HEK293 (cell line): Measurements from ENCODE around the gene IRF2.

ENCODE experiments used
- CTCF ChIA-PET: fragments of 350-600 bp; formaldehyde crosslinking; extraction: SDS; loops from one replicate; lab custom pipeline; 2021; ENCODE audit warnings: antibody characterized with exemption; lab: Yijun Ruan, JAX
- POLR2A ChIA-PET: fragments of 300-600 bp; formaldehyde crosslinking; extraction: SDS; loops from one replicate; lab custom pipeline; 2020; ENCODE audit warnings: antibody characterized with exemption, inconsistent platforms; lab: Yijun Ruan, JAX
- H3K27ac ChIP-seq: fragments of 200-500 bp; sonication (Bioruptor generic); 2 replicates; pipeline ENCODE4 v1.5.1; 2014; ENCODE audit warnings: low read depth, low read length, control low read depth, inconsistent platforms; ENCODE audit errors: extremely low read depth
- H3K36me3 ChIP-seq, 2 experiments: fragments of 200-500 bp in 1 of 2; sonication (Bioruptor generic) in 1 of 2; 1 replicate in 1 of 2; 2 replicates in 1 of 2; pipeline ENCODE4 v1.5.1; 2014 to 2017; ENCODE audit warnings: inconsistent platforms in 2 of 2, low read length in 2 of 2; ENCODE audit not compliant: control insufficient read depth in 2 of 2, insufficient read depth in 1 of 2
- H3K4me1 ChIP-seq: fragments of 200-500 bp; sonication (Bioruptor generic); 2 replicates; pipeline ENCODE4 v1.5.1; 2014; ENCODE audit warnings: mild to moderate bottlenecking, low read length, inconsistent platforms; ENCODE audit not compliant: control insufficient read depth, insufficient read depth
- H3K4me3 ChIP-seq: 2 replicates; pipeline ENCODE4 v1.5.1; 2011; ENCODE audit warnings: low read depth, mild to moderate bottlenecking, control low read depth, low read length, moderate library complexity
- H3K9me3 ChIP-seq: fragments of 200-500 bp; sonication (Bioruptor generic); 2 replicates; pipeline ENCODE4 v1.5.1; 2014; ENCODE audit warnings: low read depth, low read length, inconsistent platforms; ENCODE audit not compliant: control insufficient read depth, insufficient read depth
- GLIS1 ChIP-seq: fragments of 450-650 bp; formaldehyde crosslinking; IDR thresholded peaks from 2 replicates; pipeline ENCODE4 v1.5.1; 2016; ENCODE audit warnings: missing biosample characterization, missing genetic modification characterization
- GLIS2 ChIP-seq: fragments of 450-650 bp; formaldehyde crosslinking; IDR thresholded peaks from 2 replicates; pipeline ENCODE4 v1.5.1; 2016; ENCODE audit warnings: missing biosample characterization, missing genetic modification characterization
- KLF1 ChIP-seq: fragments of 450-650 bp; formaldehyde crosslinking; IDR thresholded peaks from 2 replicates; pipeline ENCODE4 v1.5.1; 2016; ENCODE audit warnings: missing biosample characterization, missing genetic modification characterization
- KLF8 ChIP-seq: fragments of 450-650 bp; formaldehyde crosslinking; IDR thresholded peaks from 2 replicates; pipeline ENCODE4 v1.5.1; 2016; ENCODE audit warnings: missing biosample characterization, missing genetic modification characterization
- PATZ1 ChIP-seq: fragments of 450-650 bp; formaldehyde crosslinking; IDR thresholded peaks from 2 replicates; pipeline ENCODE4 v1.5.1; 2016; ENCODE audit warnings: missing biosample characterization, missing genetic modification characterization
- PRDM1 ChIP-seq: fragments of 450-650 bp; formaldehyde crosslinking; IDR thresholded peaks from 2 replicates; pipeline ENCODE4; 2016; ENCODE audit warnings: missing biosample characterization, missing genetic modification characterization
- PRDM4 ChIP-seq: fragments of 450-650 bp; formaldehyde crosslinking; IDR thresholded peaks from 2 replicates; pipeline ENCODE4 v1.5.1; 2017; ENCODE audit warnings: missing biosample characterization, missing genetic modification characterization
- SP2 ChIP-seq: fragments of 450-650 bp; formaldehyde crosslinking; IDR thresholded peaks from 2 replicates; pipeline ENCODE4 v1.5.1; 2016; ENCODE audit warnings: missing biosample characterization, missing genetic modification characterization
- SP7 ChIP-seq: fragments of 450-650 bp; formaldehyde crosslinking; IDR thresholded peaks from 2 replicates; pipeline ENCODE4 v1.5.1; 2016; ENCODE audit warnings: missing biosample characterization, missing genetic modification characterization
- YY1 ChIP-seq: fragments of 450-650 bp; formaldehyde crosslinking; IDR thresholded peaks from 2 replicates; pipeline ENCODE4 v1.5.1; 2018; ENCODE audit warnings: missing biosample characterization, missing genetic modification characterization
- ZBTB10 ChIP-seq: fragments of 450-650 bp; formaldehyde crosslinking; IDR thresholded peaks from 2 replicates; pipeline ENCODE4 v1.5.1; 2016; ENCODE audit warnings: missing biosample characterization, missing genetic modification characterization
- ZBTB26 ChIP-seq: fragments of 450-650 bp; formaldehyde crosslinking; optimal IDR thresholded peaks from 2 replicates; pipeline ENCODE3; 2016; ENCODE audit warnings: missing biosample characterization, mild to moderate bottlenecking, missing genetic modification characterization
- ZBTB8A ChIP-seq: fragments of 450-650 bp; formaldehyde crosslinking; IDR thresholded peaks from 2 replicates; pipeline ENCODE4 v1.5.1; 2016; ENCODE audit warnings: missing biosample characterization, missing genetic modification characterization
- ZEB2 ChIP-seq: fragments of 450-650 bp; formaldehyde crosslinking; IDR thresholded peaks from 2 replicates; pipeline ENCODE4 v1.5.1; 2016; ENCODE audit warnings: missing biosample characterization, missing genetic modification characterization
- ZNF112 ChIP-seq: fragments of 450-650 bp; formaldehyde crosslinking; IDR thresholded peaks from 2 replicates; pipeline ENCODE4 v1.5.0; 2017; ENCODE audit warnings: missing biosample characterization, missing genetic modification characterization
- ZNF140 ChIP-seq: fragments of 450-650 bp; formaldehyde crosslinking; IDR thresholded peaks from 2 replicates; pipeline ENCODE4 v1.5.1; 2016; ENCODE audit warnings: missing biosample characterization, missing genetic modification characterization
- ZNF2 ChIP-seq: fragments of 450-650 bp; formaldehyde crosslinking; IDR thresholded peaks from 2 replicates; pipeline ENCODE4 v1.5.1; 2016; ENCODE audit warnings: missing biosample characterization, missing genetic modification characterization
- ZNF292 ChIP-seq: fragments of 450-650 bp; formaldehyde crosslinking; IDR thresholded peaks from 2 replicates; pipeline ENCODE4 v1.5.1; 2016; ENCODE audit warnings: low read depth, missing biosample characterization, missing genetic modification characterization, borderline replicate concordance
- ZNF324 ChIP-seq: fragments of 450-650 bp; formaldehyde crosslinking; IDR thresholded peaks from 2 replicates; pipeline ENCODE4 v1.5.1; 2016; ENCODE audit warnings: missing biosample characterization, missing genetic modification characterization
- ZNF341 ChIP-seq: fragments of 450-650 bp; formaldehyde crosslinking; IDR thresholded peaks from 2 replicates; pipeline ENCODE4; 2016; ENCODE audit warnings: low read depth, missing biosample characterization, missing genetic modification characterization
- ZNF366 ChIP-seq: fragments of 450-650 bp; formaldehyde crosslinking; conservative IDR thresholded peaks from 2 replicates; pipeline ENCODE4 v1.5.1; 2016; ENCODE audit warnings: missing biosample characterization, missing genetic modification characterization
- ZNF398 ChIP-seq: fragments of 450-650 bp; formaldehyde crosslinking; IDR thresholded peaks from 2 replicates; pipeline ENCODE4 v1.5.1; 2017; ENCODE audit warnings: missing biosample characterization, missing genetic modification characterization
- ZNF423 ChIP-seq: fragments of 450-650 bp; formaldehyde crosslinking; IDR thresholded peaks from 2 replicates; pipeline ENCODE4 v1.5.1; 2016; ENCODE audit warnings: missing biosample characterization, missing genetic modification characterization
- ZNF664 ChIP-seq: fragments of 450-650 bp; formaldehyde crosslinking; IDR thresholded peaks from 2 replicates; pipeline ENCODE4 v1.5.1; 2016; ENCODE audit warnings: missing biosample characterization, missing genetic modification characterization
- ZNF76 ChIP-seq: fragments of 450-650 bp; formaldehyde crosslinking; IDR thresholded peaks from 2 replicates; pipeline ENCODE4; 2016; ENCODE audit warnings: low read depth, missing biosample characterization, missing genetic modification characterization, borderline replicate concordance
- ZSCAN23 ChIP-seq: fragments of 450-650 bp; formaldehyde crosslinking; IDR thresholded peaks from 2 replicates; pipeline ENCODE4 v1.5.1; 2016; ENCODE audit warnings: missing biosample characterization, missing genetic modification characterization
- ZSCAN30 ChIP-seq: fragments of 450-650 bp; IDR thresholded peaks from 2 replicates; pipeline ENCODE4 v1.5.1; 2018; ENCODE audit warnings: missing biosample characterization, mild to moderate bottlenecking, missing genetic modification characterization, moderate library complexity
- ZXDB ChIP-seq: fragments of 450-650 bp; formaldehyde crosslinking; IDR thresholded peaks from 2 replicates; pipeline ENCODE4 v1.5.1; 2016; ENCODE audit warnings: missing biosample characterization, missing genetic modification characterization

The IRF2 gene

GRCh38 chr4:184474263-184475095, at the start of gene IRF2:
TSS of gene IRF2 (minus strand) at chr4:184474550. CDS start at chr4:184429064, 45,486 bp downstream.
- Histone ChIP-seq H3K4me3 (peak within 1 kb of the TSS; percentile 81), H3K4me1 (peaks cover 9% of the 10 kb centered on the region; the same call in 1 of the 2 replicates), H3K36me3 (no peaks in the 10 kb centered on the region), H3K27ac (peak within 1 kb of the TSS; percentile 76), H3K9me3 (no peaks in the 10 kb centered on the region)
- POLR2A ChIA-PET = interaction anchor here (0.6 to 1.6 kb wide), 16 partner anchors 16 to 260 kb away, joined by 3 to 16 read pairs (median 4); partner anchors contain the start of genes CASP3, CENPU and PRIMPOL
- CTCF ChIA-PET = no interaction called here
- TF ChIP-seq ZXDB (tag by site-specific recombination) = peak; percentile 81
- TF ChIP-seq KLF1 (tag by site-specific recombination) = 0 out of 2 replicates have a peak, but pooled peaks have one; percentile 28
- TF ChIP-seq ZNF324 (tag by site-specific recombination) = no peak
- peak; percentile 23; the same call in 1 of the 2 replicates for TF ChIP-seq ZNF76 (tag by site-specific recombination)
- peak; percentile 82 for TF ChIP-seq ZNF366 (tag by site-specific recombination)
- peak; percentile 75 for TF ChIP-seq ZEB2
- peak; percentile 99 for TF ChIP-seq ZNF398 (tag by site-specific recombination)
- TF ChIP-seq ZNF2 (tag by site-specific recombination) = peak; percentile 28; the same call in 1 of the 2 replicates
- TF ChIP-seq ZBTB8A = peak; percentile 71
- peak; percentile 93 for TF ChIP-seq ZBTB26 (tag by site-specific recombination)
- no peak for TF ChIP-seq ZNF140 (tag by site-specific recombination)
- TF ChIP-seq ZNF112 (tag by site-specific recombination) = no peak
- TF ChIP-seq YY1 (tag by site-specific recombination) = no peak
- peak; percentile 27; the same call in 1 of the 2 replicates for TF ChIP-seq SP7
- no peak for TF ChIP-seq ZSCAN23
- TF ChIP-seq ZNF664 = no peak
- peak; percentile 74 for TF ChIP-seq PATZ1 (tag by site-specific recombination)
- TF ChIP-seq GLIS2 (tag by site-specific recombination) = peak; percentile 93
- 0 out of 2 replicates have a peak, but pooled peaks have one; percentile 3 for TF ChIP-seq PRDM4 (tag by site-specific recombination)
- TF ChIP-seq GLIS1 (tag by site-specific recombination) = peak; percentile 64
- peak; percentile 83 for TF ChIP-seq ZNF423 (tag by site-specific recombination)
- peak; percentile 89 for TF ChIP-seq SP2 (tag by site-specific recombination)
- TF ChIP-seq ZNF292 (tag by site-specific recombination) = no peak
- TF ChIP-seq ZSCAN30 (tag by site-specific recombination) = peak; percentile 65; the same call in 1 of the 2 replicates
- peak; percentile 95 for TF ChIP-seq ZNF341 (tag by site-specific recombination)
- no peak for TF ChIP-seq ZBTB10 (tag by site-specific recombination)
- TF ChIP-seq PRDM1 = peak; percentile 78
- peak; percentile 86 for TF ChIP-seq KLF8 (tag by site-specific recombination)
